Suprapubic skin (tissue), 4 donors: Measurements from ENCODE around the gene MEGF9.

ENCODE experiments used
- EP300 ChIP-seq: sonication (generic); formaldehyde crosslinking; IDR thresholded peaks from one replicate; pipeline ENCODE4 v1.6.1; 2017; ENCODE audit warnings: antibody characterized with exemption
- POLR2A ChIP-seq, 2 donors: fragments of 450-650 bp; IDR thresholded peaks; one replicate each; pipeline ENCODE4 v1.6.1; 2017; ENCODE audit warnings: antibody characterized with exemption in 2 of 2, mild to moderate bottlenecking in 2 of 2, moderate library complexity in 2 of 2
- POLR2AphosphoS5 ChIP-seq, 3 donors: sonication (generic); formaldehyde crosslinking; IDR thresholded peaks; one replicate each; pipeline ENCODE4 v1.6.1; 2017; ENCODE audit warnings: antibody characterized with exemption in 3 of 3
- TF ChIP-seq, protein P1 (sequence below), 2 donors: fragments of 200-600 bp in 1 of 2; fragments of 450-650 bp in 1 of 2; sonication (generic) in 1 of 2; IDR thresholded peaks; one replicate each; pipeline ENCODE4 v1.5.1; 2016 to 2019; ENCODE audit warnings: antibody characterized with exemption in 2 of 2, mild to moderate bottlenecking in 1 of 2, moderate library complexity in 1 of 2

DNA sequence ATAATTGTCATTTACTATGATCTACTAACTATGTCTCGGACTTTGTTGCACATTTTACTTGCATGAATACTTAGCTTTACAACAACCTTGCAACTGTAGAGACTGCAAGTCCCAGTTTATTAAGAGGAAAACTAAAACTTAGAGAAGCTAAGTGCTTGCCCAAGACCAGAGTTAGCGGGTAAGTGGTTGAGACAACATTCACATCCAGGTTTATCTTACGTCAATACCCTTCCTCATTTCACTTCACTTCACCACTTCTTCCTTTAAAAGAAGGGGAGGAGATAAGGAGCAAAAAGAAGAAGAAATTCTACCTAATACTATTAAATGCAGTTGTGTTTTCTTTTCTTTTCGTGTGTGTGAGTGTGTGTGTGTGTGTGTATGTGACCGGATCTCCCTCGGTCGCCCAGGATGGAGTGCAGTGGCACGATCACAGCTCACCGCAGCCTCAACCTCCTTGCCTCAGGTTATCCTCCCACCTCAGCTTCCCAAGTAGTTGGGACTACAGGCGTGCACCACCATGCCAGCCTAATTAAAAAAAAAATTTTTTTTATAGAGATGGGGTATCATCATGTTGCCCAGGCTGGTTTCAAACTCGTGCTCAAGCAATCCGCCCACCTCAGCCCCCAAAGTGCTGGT is 37.4 kb downstream of the MEGF9 start:
- TF ChIP-seq, protein P1, sequence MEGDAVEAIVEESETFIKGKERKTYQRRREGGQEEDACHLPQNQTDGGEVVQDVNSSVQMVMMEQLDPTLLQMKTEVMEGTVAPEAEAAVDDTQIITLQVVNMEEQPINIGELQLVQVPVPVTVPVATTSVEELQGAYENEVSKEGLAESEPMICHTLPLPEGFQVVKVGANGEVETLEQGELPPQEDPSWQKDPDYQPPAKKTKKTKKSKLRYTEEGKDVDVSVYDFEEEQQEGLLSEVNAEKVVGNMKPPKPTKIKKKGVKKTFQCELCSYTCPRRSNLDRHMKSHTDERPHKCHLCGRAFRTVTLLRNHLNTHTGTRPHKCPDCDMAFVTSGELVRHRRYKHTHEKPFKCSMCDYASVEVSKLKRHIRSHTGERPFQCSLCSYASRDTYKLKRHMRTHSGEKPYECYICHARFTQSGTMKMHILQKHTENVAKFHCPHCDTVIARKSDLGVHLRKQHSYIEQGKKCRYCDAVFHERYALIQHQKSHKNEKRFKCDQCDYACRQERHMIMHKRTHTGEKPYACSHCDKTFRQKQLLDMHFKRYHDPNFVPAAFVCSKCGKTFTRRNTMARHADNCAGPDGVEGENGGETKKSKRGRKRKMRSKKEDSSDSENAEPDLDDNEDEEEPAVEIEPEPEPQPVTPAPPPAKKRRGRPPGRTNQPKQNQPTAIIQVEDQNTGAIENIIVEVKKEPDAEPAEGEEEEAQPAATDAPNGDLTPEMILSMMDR (IDR thresholded peaks at IDR 0.05), result no peak
- TF ChIP-seq POLR2A (IDR thresholded peaks at IDR 0.05) (no peak), EP300 (no peak), POLR2AphosphoS5 (IDR thresholded peaks at IDR 0.05) (no peak)
